Neural progenitor cell (in vitro differentiated cells): ENCODE measurements around the gene ZNF200.

ENCODE experiments used
- CTCF ChIP-seq: fragments of 200-600 bp; sonication (generic); IDR thresholded peaks from 2 replicates; pipeline ENCODE4 v1.5.1; 2017; ENCODE audit warnings: antibody characterized with exemption, mild to moderate bottlenecking
- EZH2 ChIP-seq: fragments of 200-600 bp; sonication (generic); IDR thresholded peaks from 2 replicates; pipeline ENCODE4 v1.6.1; 2017; ENCODE audit warnings: antibody characterized with exemption, mild to moderate bottlenecking, moderate library complexity
- EZH2phosphoT487 ChIP-seq: fragments of 200-600 bp; sonication (generic); IDR thresholded peaks from 2 replicates; pipeline ENCODE4 v1.6.1; 2017; ENCODE audit warnings: antibody characterized with exemption

GRCh38 chr16:3198334-3199072 is 36.5 kb downstream of the ZNF200 start:
- TF ChIP-seq EZH2 (no peak), CTCF (no peak), EZH2phosphoT487 (no peak)
